D721Med (cell line): Measurements from ENCODE around the gene GRIK4.

Source experiments
- DNase-seq: peaks from one replicate; pipeline ENCODE4 v3.0.0; 2011; ENCODE audit warnings: low spot score; ENCODE audit not compliant: insufficient read length
- FAIRE-seq: peaks from 2 replicates; lab custom pipeline; 2011; peaks lifted over from hg19 to GRCh38; lab: Jason Lieb, UNC
- TF ChIP-seq, protein P1 (sequence below): IDR thresholded peaks from 2 replicates; pipeline ENCODE4 v1.5.1; 2012; ENCODE audit warnings: mild to moderate bottlenecking, control low read depth; ENCODE audit not compliant: insufficient read depth; ENCODE audit errors: missing control alignments

The GRIK4 gene

GRCh38 chr11:120516461-120517389 is 5.2 kb downstream of the GRIK4 start:
- peak; percentile 41 for DNase-seq
- TF ChIP-seq, protein P1, sequence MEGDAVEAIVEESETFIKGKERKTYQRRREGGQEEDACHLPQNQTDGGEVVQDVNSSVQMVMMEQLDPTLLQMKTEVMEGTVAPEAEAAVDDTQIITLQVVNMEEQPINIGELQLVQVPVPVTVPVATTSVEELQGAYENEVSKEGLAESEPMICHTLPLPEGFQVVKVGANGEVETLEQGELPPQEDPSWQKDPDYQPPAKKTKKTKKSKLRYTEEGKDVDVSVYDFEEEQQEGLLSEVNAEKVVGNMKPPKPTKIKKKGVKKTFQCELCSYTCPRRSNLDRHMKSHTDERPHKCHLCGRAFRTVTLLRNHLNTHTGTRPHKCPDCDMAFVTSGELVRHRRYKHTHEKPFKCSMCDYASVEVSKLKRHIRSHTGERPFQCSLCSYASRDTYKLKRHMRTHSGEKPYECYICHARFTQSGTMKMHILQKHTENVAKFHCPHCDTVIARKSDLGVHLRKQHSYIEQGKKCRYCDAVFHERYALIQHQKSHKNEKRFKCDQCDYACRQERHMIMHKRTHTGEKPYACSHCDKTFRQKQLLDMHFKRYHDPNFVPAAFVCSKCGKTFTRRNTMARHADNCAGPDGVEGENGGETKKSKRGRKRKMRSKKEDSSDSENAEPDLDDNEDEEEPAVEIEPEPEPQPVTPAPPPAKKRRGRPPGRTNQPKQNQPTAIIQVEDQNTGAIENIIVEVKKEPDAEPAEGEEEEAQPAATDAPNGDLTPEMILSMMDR: no peak
- no peak for FAIRE-seq

DNA sequence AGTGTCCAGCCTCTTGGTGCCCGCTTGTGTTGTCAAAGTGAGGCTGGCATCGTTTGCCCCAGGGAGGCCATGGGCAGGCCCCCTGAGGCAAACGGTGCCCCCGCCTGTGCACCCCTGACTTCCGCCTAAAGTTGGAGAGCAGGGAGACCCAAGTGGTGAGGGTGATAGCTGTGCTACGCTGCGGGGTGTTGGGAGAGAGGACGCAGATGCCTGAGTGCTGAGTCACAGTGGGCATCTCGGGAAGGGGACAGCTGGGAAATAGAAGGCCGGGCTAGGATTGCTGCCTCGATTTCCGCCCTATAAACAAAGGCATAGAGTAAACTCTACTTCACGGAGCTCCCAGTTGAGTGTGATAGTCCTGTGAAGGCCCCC is 5.8 kb downstream of the GRIK4 start:
- TF ChIP-seq, protein P1: no peak
- FAIRE-seq: no peak
- no peak for DNase-seq

- FAIRE-seq: no peak
- no peak for DNase-seq
- TF ChIP-seq, protein P1: no peak
Measured at GRCh38 chr11:120517801-120518291, 6.3 kb downstream of the GRIK4 start.

- TF ChIP-seq, protein P1: no peak
- no peak for DNase-seq
- FAIRE-seq: no peak
Measured at GRCh38 chr11:120518356-120518755, 6.8 kb downstream of the GRIK4 start.

DNA sequence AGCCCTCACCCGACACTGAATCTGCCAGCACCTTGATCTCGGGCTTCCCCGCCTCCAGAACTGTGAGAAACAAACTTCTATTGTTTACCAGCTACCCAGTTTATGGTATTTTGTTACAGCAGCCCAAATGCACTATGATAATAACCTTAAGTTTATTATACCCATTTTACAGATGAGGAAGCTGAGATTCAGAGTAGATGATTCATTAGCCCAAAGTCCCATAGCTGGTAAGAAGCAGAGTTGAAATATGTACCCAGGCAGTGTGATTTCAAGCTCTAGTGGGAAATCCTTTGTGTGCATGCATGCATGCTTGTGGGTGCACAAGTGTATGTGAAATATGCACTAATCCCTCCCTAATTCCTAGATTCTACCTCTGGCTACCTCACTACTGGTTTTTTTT is 7.9 kb downstream of the GRIK4 start:
- FAIRE-seq (no peak), DNase-seq (no peak)
- TF ChIP-seq, protein P1: no peak

DNA sequence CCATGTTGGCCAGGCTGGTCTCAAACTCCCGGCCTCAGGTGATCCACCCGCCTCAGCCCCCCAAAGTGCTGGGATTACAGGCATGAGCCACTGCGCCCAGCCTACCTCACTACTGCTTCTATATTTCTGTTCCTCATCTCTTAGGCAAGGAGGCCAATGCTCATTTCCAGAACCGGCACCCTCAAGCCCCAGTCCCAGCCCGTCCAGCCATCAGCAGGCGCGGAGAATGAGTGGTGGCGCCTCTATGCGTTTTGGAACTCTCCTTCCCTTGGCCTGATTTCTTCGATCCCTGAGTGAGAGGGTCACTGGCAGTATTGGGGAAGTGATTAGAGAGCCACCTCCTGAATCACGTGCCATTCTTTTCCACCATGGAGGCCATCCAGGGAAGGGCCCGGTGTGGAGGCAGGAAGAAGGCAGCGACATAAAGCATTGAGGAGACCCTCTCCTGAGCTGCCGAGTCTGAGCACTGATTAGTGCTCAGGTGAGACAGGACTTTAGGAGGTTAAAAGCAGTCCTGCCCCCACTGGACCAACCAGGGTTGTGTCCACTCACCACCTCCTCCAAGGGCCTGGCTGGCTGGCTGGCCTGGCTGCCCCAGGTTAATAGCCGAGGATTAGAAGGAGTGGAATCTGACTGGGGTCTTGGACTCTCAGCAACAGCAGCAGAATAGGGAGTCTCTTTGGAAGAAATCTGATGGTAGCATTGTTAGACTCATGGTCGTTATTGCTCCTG is 8.7 kb downstream of the GRIK4 start:
- FAIRE-seq (no peak), DNase-seq (no peak)

More for the DNA sequence above, 8.7 kb downstream of the GRIK4 start:
- TF ChIP-seq, protein P1: no peak
